ENCODE data around the gene FAM53A. TPM values are rescaled to one million over a fixed set of nuclear protein-coding genes. Genes with fewer than 3 reads are reported as not detected.

Gene FAM53A
- polyA plus RNA-seq, 1 experiment: 1.1 TPM

DNA sequence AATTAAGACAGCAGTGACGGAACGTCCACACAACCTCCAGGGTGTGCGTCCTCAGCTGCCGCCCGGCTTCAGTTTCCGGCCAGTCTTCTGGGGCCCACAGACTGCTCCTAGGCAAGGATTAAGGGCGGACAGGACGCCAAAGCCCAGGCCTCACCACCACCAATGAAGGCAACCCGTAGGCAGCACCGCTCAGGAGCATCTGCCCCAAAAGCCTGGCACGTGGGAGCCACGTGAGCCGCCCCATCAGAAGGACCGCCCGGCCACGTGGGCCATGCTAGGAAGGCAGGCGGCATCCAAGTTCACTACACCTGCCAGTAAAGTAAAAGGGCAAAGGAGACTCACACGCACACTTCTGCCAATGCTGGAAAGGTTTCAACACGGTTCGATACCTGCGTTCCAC lies 14.3 kb downstream of the FAM53A start:
- CTCF ChIA-PET: no interaction called here

DNA sequence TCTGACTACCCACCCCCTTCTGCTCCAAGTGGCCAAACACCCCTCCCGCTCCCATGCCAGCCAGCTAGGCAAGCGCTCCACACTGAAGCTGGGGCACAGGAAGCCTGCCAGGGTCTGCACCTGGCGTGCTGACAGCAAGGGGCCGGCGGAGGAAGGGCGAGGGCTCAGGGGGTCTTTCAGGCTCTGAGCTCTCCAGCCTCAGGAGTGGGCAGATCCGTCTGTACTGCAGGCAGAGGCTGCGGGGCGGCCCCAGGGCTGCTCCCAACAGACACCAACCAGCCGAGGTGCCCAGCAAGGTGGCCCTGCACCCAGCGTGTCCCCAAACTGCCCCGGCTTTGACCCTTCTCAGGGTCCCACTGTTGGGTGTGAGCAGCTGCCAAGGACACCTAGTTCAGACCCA lies 14.8 kb downstream of the FAM53A start:
- Histone ChIP-seq H3K9me3 (ENCODE audit: control insufficient read depth, insufficient read depth, low read length) (peaks cover 8% of the 10 kb centered on the region; the same call in 1 of the 2 replicates), H3K27ac (ENCODE audit: low read depth, low read length) (no peak overlapping the region), H3K4me3 (ENCODE audit: low read depth, low read length) (no peak overlapping the region), H3K27me3 (ENCODE audit: control insufficient read depth, insufficient read depth, low read length) (no peaks in the 10 kb centered on the region)
- TF ChIP-seq, protein P1, sequence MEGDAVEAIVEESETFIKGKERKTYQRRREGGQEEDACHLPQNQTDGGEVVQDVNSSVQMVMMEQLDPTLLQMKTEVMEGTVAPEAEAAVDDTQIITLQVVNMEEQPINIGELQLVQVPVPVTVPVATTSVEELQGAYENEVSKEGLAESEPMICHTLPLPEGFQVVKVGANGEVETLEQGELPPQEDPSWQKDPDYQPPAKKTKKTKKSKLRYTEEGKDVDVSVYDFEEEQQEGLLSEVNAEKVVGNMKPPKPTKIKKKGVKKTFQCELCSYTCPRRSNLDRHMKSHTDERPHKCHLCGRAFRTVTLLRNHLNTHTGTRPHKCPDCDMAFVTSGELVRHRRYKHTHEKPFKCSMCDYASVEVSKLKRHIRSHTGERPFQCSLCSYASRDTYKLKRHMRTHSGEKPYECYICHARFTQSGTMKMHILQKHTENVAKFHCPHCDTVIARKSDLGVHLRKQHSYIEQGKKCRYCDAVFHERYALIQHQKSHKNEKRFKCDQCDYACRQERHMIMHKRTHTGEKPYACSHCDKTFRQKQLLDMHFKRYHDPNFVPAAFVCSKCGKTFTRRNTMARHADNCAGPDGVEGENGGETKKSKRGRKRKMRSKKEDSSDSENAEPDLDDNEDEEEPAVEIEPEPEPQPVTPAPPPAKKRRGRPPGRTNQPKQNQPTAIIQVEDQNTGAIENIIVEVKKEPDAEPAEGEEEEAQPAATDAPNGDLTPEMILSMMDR (IDR thresholded peaks at IDR 0.05; ENCODE audit: low read depth, low read length): no peak
- no peak for DNase-seq (ENCODE audit: low read depth, low spot score)
- CTCF ChIA-PET: no interaction called here
- POLR2A ChIA-PET: no interaction called here

More for the DNA sequence above, 14.3 kb downstream of the FAM53A start:
- TF ChIP-seq, protein P1 (IDR thresholded peaks at IDR 0.05; ENCODE audit: low read depth, low read length): no peak
- no peak overlapping the region for H3K27ac ChIP-seq (ENCODE audit: low read depth, low read length)
- H3K4me3 ChIP-seq (ENCODE audit: low read depth, low read length): no peak overlapping the region
- no peak for DNase-seq (ENCODE audit: low read depth, low spot score)
- POLR2A ChIA-PET: no interaction called here
- H3K27me3 ChIP-seq (ENCODE audit: control insufficient read depth, insufficient read depth, low read length): no peaks in the 10 kb centered on the region
- H3K9me3 ChIP-seq (ENCODE audit: control insufficient read depth, insufficient read depth, low read length): peaks cover 8% of the 10 kb centered on the region; the same call in 1 of the 2 replicates

DNA sequence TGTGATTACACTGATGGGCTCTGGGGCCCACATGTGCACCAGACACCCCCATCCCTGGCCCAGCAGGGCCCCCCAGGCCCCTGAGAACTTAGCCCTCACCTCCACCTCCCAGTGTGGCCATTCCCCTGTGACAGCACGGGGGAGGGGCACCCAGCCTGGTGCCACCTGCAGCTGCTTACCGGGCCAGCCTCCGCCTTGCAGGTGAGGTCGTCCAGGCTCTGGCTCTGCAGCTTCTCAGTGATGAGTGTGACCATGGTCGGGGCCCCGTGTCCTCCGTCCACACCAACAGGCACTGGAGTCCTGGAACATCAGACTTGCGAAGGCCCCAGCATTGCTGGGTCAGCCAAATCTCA lies 15.6 kb downstream of the FAM53A start:
- no peak overlapping the region for H3K27ac ChIP-seq (ENCODE audit: low read depth, low read length)
- H3K27me3 ChIP-seq (ENCODE audit: control insufficient read depth, insufficient read depth, low read length): no peaks in the 10 kb centered on the region
- ChIA-PET POLR2A (no interaction called here), CTCF (interaction anchor here (1.4 kb wide), 2 partner anchors 25 to 313 kb away, joined by 3 read pairs; no protein-coding TSS in a partner anchor)
- TF ChIP-seq, protein P1 (IDR thresholded peaks at IDR 0.05; ENCODE audit: low read depth, low read length): no peak
- no peak overlapping the region for H3K4me3 ChIP-seq (ENCODE audit: low read depth, low read length)
- peaks cover 8% of the 10 kb centered on the region; the same call in 1 of the 2 replicates for H3K9me3 ChIP-seq (ENCODE audit: control insufficient read depth, insufficient read depth, low read length)
- DNase-seq (ENCODE audit: low read depth, low spot score): no peak

DNA sequence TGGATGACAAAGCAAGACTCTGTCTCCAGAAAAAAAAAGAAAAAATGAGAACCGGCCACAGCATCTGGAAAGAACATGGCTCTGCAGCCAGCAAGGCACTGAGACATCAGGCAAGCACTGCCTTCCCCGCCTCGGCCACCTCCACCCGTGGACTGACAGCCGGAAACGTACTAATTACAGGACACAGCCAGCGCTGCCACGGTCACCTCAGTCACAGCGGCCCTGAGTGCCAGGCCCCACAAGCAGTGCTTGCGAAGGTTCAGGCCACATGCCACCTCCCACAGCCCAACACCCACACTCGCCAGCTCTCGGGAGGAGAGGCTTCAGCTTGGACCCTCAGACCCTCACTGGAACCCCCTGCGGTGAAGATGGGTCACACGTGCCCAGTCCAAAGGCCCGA lies 16.8 kb downstream of the FAM53A start:
- H3K27ac ChIP-seq (ENCODE audit: low read depth, low read length): no peak overlapping the region
- ChIA-PET CTCF (interaction anchor here (1.4 kb wide), 2 partner anchors 27 to 311 kb away, joined by 3 read pairs; no protein-coding TSS in a partner anchor), POLR2A (no interaction called here)
- no peaks in the 10 kb centered on the region for H3K27me3 ChIP-seq (ENCODE audit: control insufficient read depth, insufficient read depth, low read length)
- H3K9me3 ChIP-seq (ENCODE audit: control insufficient read depth, insufficient read depth, low read length): peaks cover 8% of the 10 kb centered on the region; the same call in 1 of the 2 replicates
- no peak for DNase-seq (ENCODE audit: low read depth, low spot score)
- TF ChIP-seq, protein P1 (IDR thresholded peaks at IDR 0.05; ENCODE audit: low read depth, low read length): no peak
- no peak overlapping the region for H3K4me3 ChIP-seq (ENCODE audit: low read depth, low read length)

DNA sequence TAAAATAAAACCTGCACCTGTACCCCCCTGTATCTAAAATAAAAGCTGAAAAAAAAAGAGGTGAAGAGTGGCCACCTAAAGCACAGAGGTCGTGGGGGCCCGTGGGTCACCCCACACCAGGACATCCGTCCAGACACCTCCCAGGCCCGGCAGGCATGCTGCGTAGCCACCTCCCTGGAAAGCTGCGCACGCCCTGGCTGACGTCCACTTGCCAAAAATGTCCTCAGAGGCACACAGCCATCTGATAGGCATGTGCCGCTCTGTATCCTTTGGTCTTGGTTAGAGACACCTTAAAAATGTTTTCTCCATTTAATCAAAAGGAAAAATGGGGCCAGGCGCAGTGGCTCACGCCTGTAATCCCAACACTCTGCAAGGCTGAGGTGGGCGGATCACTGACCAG lies 17.7 kb downstream of the FAM53A start:
- no peak for DNase-seq (ENCODE audit: low read depth, low spot score)
- Histone ChIP-seq H3K4me3 (ENCODE audit: low read depth, low read length) (no peak overlapping the region), H3K27me3 (ENCODE audit: control insufficient read depth, insufficient read depth, low read length) (no peaks in the 10 kb centered on the region), H3K9me3 (ENCODE audit: control insufficient read depth, insufficient read depth, low read length) (peaks cover 5% of the 10 kb centered on the region; the same call in 1 of the 2 replicates), H3K27ac (ENCODE audit: low read depth, low read length) (no peak overlapping the region)
- CTCF ChIA-PET: no interaction called here
- TF ChIP-seq, protein P1 (IDR thresholded peaks at IDR 0.05; ENCODE audit: low read depth, low read length): no peak
- POLR2A ChIA-PET: no interaction called here
